GM10248 (cell line): ENCODE measurements around the gene PDHB.

Experiments
- CTCF ChIA-PET: fragments of 300-600 bp; sonication (Branson Sonifier 250); formaldehyde crosslinking; extraction: SDS; loops from one replicate; lab custom pipeline; 2021; ENCODE audit warnings: antibody characterized with exemption; lab: Yijun Ruan, JAX
- POLR2A ChIA-PET: fragments of 350-650 bp; sonication (Branson Sonifier 250); formaldehyde crosslinking; extraction: SDS; loops from one replicate; lab custom pipeline; 2020; ENCODE audit warnings: antibody characterized with exemption; lab: Yijun Ruan, JAX
- DNase-seq: peaks from one replicate; pipeline ENCODE4 v3.0.0; 2012; ENCODE audit errors: extremely low spot score
- CTCF ChIP-seq: IDR thresholded peaks from 2 replicates; pipeline ENCODE4 v1.5.1; 2012; ENCODE audit warnings: mild to moderate bottlenecking, low read depth; ENCODE audit errors: extremely low read depth, missing control alignments, control extremely low read depth

PDHB gene

GRCh38 chr3:58474348-58474911 lies 40.8 kb upstream of the PDHB start:
- no peak for DNase-seq
- ChIA-PET CTCF (interaction anchor here (0.8 to 5.6 kb wide), 7 partner anchors 10 to 168 kb away, joined by 3 to 28 read pairs (median 7); partner anchors contain the start of genes HTD2, KCTD6 and RPP14), POLR2A (no interaction called here)
- no peak for TF ChIP-seq CTCF

- CTCF ChIA-PET, result interaction anchor here (1.1 to 5.6 kb wide), 7 partner anchors 10 to 167 kb away, joined by 3 to 28 read pairs (median 7); partner anchors contain the start of genes HTD2, KCTD6 and RPP14
- no peak for TF ChIP-seq CTCF
- DNase-seq, result no peak
- POLR2A ChIA-PET, result no interaction called here
Measured at GRCh38 chr3:58473275-58473674, 39.6 kb upstream of the PDHB start.

GRCh38 chr3:58471025-58471887 lies 37.6 kb upstream of the PDHB start:
- ChIA-PET POLR2A (no interaction called here), CTCF (interaction anchor here (0.7 to 5.6 kb wide), 5 partner anchors 8 to 162 kb away, joined by 3 to 28 read pairs (median 3); partner anchors contain the start of gene KCTD6)
- DNase-seq, result peak; percentile 44
- no peak for TF ChIP-seq CTCF

GRCh38 chr3:58470363-58471024 lies 36.9 kb upstream of the PDHB start:
- TF ChIP-seq CTCF, result no peak
- POLR2A ChIA-PET, result no interaction called here
- CTCF ChIA-PET, result interaction anchor here (0.8 to 5.6 kb wide), 6 partner anchors 13 to 65 kb away, joined by 3 to 28 read pairs (median 3); partner anchors contain the start of gene KCTD6
- no peak for DNase-seq

- TF ChIP-seq CTCF, result no peak
- DNase-seq, result no peak
- ChIA-PET POLR2A (interaction anchor here (0.7 kb wide), 1 partner anchor 873 kb away, joined by 3 read pairs; no protein-coding TSS in a partner anchor), CTCF (interaction anchor here (1.1 to 2.1 kb wide), 2 partner anchors 12 to 163 kb away, joined by 4 to 13 read pairs; partner anchors contain the start of genes HTD2 and RPP14)
Measured at GRCh38 chr3:58469096-58469495, 35.5 kb upstream of the PDHB start.
